Muscle layer of colon (tissue), 2 donors: ENCODE results near the gene DOHH.

Experiments
- H3K27ac ChIP-seq: one replicate; pipeline ENCODE4 v1.7.0; 2013; ENCODE audit warnings: low read depth, mild to moderate bottlenecking, low read length, moderate library complexity
- H3K27me3 ChIP-seq, 2 donors: one replicate each; pipeline ENCODE4 v1.7.0; 2013; ENCODE audit warnings: low read length in 2 of 2, mild to moderate bottlenecking in 2 of 2; ENCODE audit not compliant: insufficient read depth in 2 of 2, control insufficient read depth in 1 of 2
- H3K36me3 ChIP-seq: one replicate; pipeline ENCODE4 v1.7.0; 2013; ENCODE audit warnings: mild to moderate bottlenecking, low read length; ENCODE audit not compliant: insufficient read depth
- H3K4me1 ChIP-seq: one replicate; pipeline ENCODE4 v1.7.0; 2013; ENCODE audit warnings: mild to moderate bottlenecking, low read length; ENCODE audit not compliant: insufficient read depth
- H3K4me3 ChIP-seq, 2 donors: one replicate each; pipeline ENCODE4 v1.7.0; 2013; ENCODE audit warnings: low read length in 2 of 2, low read depth in 1 of 2, mild to moderate bottlenecking in 1 of 2, moderate library complexity in 1 of 2
- H3K9ac ChIP-seq: one replicate; pipeline ENCODE4 v1.7.0; 2013; ENCODE audit warnings: low read length
- H3K9me3 ChIP-seq: one replicate; pipeline ENCODE4 v1.7.0; 2013; ENCODE audit warnings: mild to moderate bottlenecking, low read length
- donor health status: abdominal sarcoma.
- donor health status: Adenocarcinoma of cecum.

Gene DOHH

GRCh38 chr19:3493651-3494050 lies 6.8 kb downstream of the DOHH start:
- H3K9ac ChIP-seq = no peak overlapping the region
- no peak overlapping the region for H3K4me3 ChIP-seq
- H3K9me3 ChIP-seq = no peaks in the 10 kb centered on the region
- no peaks in the 10 kb centered on the region for H3K27me3 ChIP-seq
- H3K27ac ChIP-seq = no peak overlapping the region
- no peaks in the 10 kb centered on the region for H3K4me1 ChIP-seq
- H3K36me3 ChIP-seq = peaks cover 22% of the 10 kb centered on the region

- Histone ChIP-seq H3K9me3 (no peaks in the 10 kb centered on the region), H3K4me1 (no peaks in the 10 kb centered on the region), H3K4me3 (no peak overlapping the region), H3K27me3 (no peaks in the 10 kb centered on the region), H3K36me3 (peaks cover 22% of the 10 kb centered on the region), H3K27ac (no peak overlapping the region), H3K9ac (no peak overlapping the region)
Measured at GRCh38 chr19:3492919-3493318, 7.6 kb downstream of the DOHH start.

GRCh38 chr19:3492131-3492839 lies 8.2 kb downstream of the DOHH start:
- H3K36me3 ChIP-seq = peaks cover 22% of the 10 kb centered on the region
- H3K9ac ChIP-seq = no peak overlapping the region
- H3K4me3 ChIP-seq = no peak overlapping the region
- H3K27ac ChIP-seq = no peak overlapping the region
- no peaks in the 10 kb centered on the region for H3K9me3 ChIP-seq
- H3K4me1 ChIP-seq = no peaks in the 10 kb centered on the region
- H3K27me3 ChIP-seq = no peaks in the 10 kb centered on the region

GRCh38 chr19:3491396-3492119 lies 8.9 kb downstream of the DOHH start:
- Histone ChIP-seq H3K27ac (no peak overlapping the region), H3K4me1 (no peaks in the 10 kb centered on the region), H3K36me3 (peaks cover 14% of the 10 kb centered on the region), H3K4me3 (no peak overlapping the region), H3K9me3 (no peaks in the 10 kb centered on the region), H3K9ac (no peak overlapping the region), H3K27me3 (no peaks in the 10 kb centered on the region)

- Histone ChIP-seq H3K9me3 (no peaks in the 10 kb centered on the region), H3K4me3 (no peak within 1 kb of the TSS), H3K9ac (no peak within 1 kb of the TSS), H3K27me3 (peaks cover 15 to 51% of the 10 kb centered on the region in 2 donors), H3K27ac (no peak within 1 kb of the TSS), H3K36me3 (no peaks in the 10 kb centered on the region), H3K4me1 (no peaks in the 10 kb centered on the region)
Measured at GRCh38 chr19:3483226-3483628, 17.2 kb downstream of the DOHH start, which contains the start of gene SMIM44. TSS of gene SMIM44 (minus strand) at chr19:3483441. CDS start at chr19:3483403, 38 bp downstream.

GRCh38 chr19:3482507-3483225 lies 17.8 kb downstream of the DOHH start:
- no peak overlapping the region for H3K4me3 ChIP-seq
- H3K4me1 ChIP-seq = no peaks in the 10 kb centered on the region
- no peaks in the 10 kb centered on the region for H3K9me3 ChIP-seq
- H3K27ac ChIP-seq = no peak overlapping the region
- no peaks in the 10 kb centered on the region for H3K36me3 ChIP-seq
- peaks cover 16 to 51% of the 10 kb centered on the region in 2 donors for H3K27me3 ChIP-seq
- H3K9ac ChIP-seq = no peak overlapping the region

GRCh38 chr19:3481241-3482090 lies 19.0 kb downstream of the DOHH start:
- Histone ChIP-seq H3K9ac (no peak overlapping the region), H3K27me3 (peaks cover 19 to 51% of the 10 kb centered on the region in 2 donors), H3K27ac (no peak overlapping the region), H3K9me3 (no peaks in the 10 kb centered on the region), H3K36me3 (no peaks in the 10 kb centered on the region), H3K4me1 (no peaks in the 10 kb centered on the region), H3K4me3 (no peak overlapping the region)

- Histone ChIP-seq H3K27ac (no peak within 1 kb of the TSS), H3K9ac (no peak within 1 kb of the TSS), H3K4me3 (no peak within 1 kb of the TSS)
Measured at GRCh38 chr19:3480383-3481091, 19.9 kb downstream of the DOHH start, which contains the start of gene SMIM24. TSS of gene SMIM24 (minus strand) at chr19:3480525. CDS start at chr19:3480463, 62 bp downstream.

GRCh38 chr19:3479834-3480215 lies 20.6 kb downstream of the DOHH start:
- no peaks in the 10 kb centered on the region for H3K36me3 ChIP-seq
- H3K9me3 ChIP-seq = no peaks in the 10 kb centered on the region
- H3K4me1 ChIP-seq = no peaks in the 10 kb centered on the region
- H3K9ac ChIP-seq = no peak overlapping the region
- H3K4me3 ChIP-seq = no peak overlapping the region
- peaks cover 19 to 54% of the 10 kb centered on the region in 2 donors for H3K27me3 ChIP-seq
- H3K27ac ChIP-seq = no peak overlapping the region

More at GRCh38 chr19:3480383-3481091, 19.9 kb downstream of the DOHH start, which contains the start of gene SMIM24:
- Histone ChIP-seq H3K36me3 (no peaks in the 10 kb centered on the region), H3K9me3 (no peaks in the 10 kb centered on the region), H3K4me1 (no peaks in the 10 kb centered on the region), H3K27me3 (peaks cover 19 to 56% of the 10 kb centered on the region in 2 donors)

GRCh38 chr19:3479177-3479833 lies 21.2 kb downstream of the DOHH start:
- no peaks in the 10 kb centered on the region for H3K4me1 ChIP-seq
- H3K4me3 ChIP-seq = no peak overlapping the region
- H3K9ac ChIP-seq = no peak overlapping the region
- no peaks in the 10 kb centered on the region for H3K9me3 ChIP-seq
- H3K27me3 ChIP-seq = peaks cover 19 to 54% of the 10 kb centered on the region in 2 donors
- no peaks in the 10 kb centered on the region for H3K36me3 ChIP-seq
- H3K27ac ChIP-seq = no peak overlapping the region
